ENCODE data around the gene NKD1.

NKD1 gene

DNA sequence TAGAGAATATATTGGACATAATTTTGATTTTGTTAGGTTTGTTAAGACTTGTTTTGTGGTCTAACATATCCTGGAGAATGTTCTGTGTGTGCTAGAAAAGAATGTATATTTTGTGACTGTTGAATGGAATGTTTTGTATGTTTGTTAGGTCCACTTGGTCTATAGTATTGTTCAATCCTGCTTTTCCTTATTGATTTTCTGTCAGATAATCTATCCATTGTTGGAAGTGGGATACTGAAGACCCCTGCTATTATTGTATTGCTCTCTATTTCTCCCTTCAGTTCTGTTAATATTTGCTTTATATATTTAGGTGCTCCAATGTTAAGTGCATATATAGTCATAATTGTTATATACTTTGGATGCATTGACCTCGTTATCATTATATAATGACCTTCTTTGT lies 33.0 kb upstream of the NKD1 start:
- Histone ChIP-seq H3K4me3 (ENCODE audit: low read length) (no peak overlapping the region), H2AFZ (ENCODE audit: low read length) (no peak overlapping the region), H3K27me3 (replicated peaks; ENCODE audit: insufficient read depth, low read length) (no peaks in the 10 kb centered on the region), H4K20me1 (ENCODE audit: insufficient read depth, low read length) (no peaks in the 10 kb centered on the region), H3F3A (ENCODE audit: insufficient read depth, low read length) (no peaks in the 10 kb centered on the region), H3K9me2 (replicated peaks; ENCODE audit: insufficient read depth, low read length) (no peaks in the 10 kb centered on the region), H3K79me2 (ENCODE audit: low read length) (no peaks in the 10 kb centered on the region), H3K27ac (ENCODE audit: low read length) (no peak overlapping the region), H3K9ac (ENCODE audit: low read length) (no peak overlapping the region), H3K4me2 (ENCODE audit: low read depth, low read length) (no peak overlapping the region), H3K4me1 (ENCODE audit: low read length) (no peaks in the 10 kb centered on the region), H3K36me3 (replicated peaks; ENCODE audit: insufficient read depth, low read length) (no peaks in the 10 kb centered on the region), H3K9me3 (replicated peaks; ENCODE audit: insufficient read depth, low read length) (no peaks in the 10 kb centered on the region)
- no peak for DNase-seq
- TF ChIP-seq CTCF (IDR thresholded peaks at IDR 0.05; ENCODE audit: low read length) = no peak
- no peak for TF ChIP-seq EZH2phosphoT487 (IDR thresholded peaks at IDR 0.05; ENCODE audit: low read length)
- no peak for TF ChIP-seq EZH2 (optimal IDR thresholded peaks at IDR 0.05; ENCODE audit: low read depth, low read length)

DNA sequence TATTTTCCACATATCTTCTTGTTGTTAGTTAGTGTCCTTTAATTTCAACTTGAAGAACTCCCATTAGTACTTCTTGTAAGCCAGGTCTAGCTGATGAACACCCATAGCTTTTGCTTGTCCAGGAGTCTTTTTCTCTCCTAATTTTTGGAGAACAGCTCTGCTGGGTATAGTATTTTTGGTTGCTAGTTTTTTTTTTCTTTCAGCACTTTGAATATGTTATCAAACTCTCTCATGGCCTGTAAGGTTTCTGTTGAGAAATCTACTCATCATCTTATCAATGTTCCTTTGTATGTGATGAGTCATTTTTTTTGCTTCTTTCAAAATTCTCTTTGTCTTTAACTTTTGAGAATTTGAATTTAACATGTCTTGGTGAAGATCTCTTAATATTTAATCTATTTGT lies 31.8 kb upstream of the NKD1 start:
- Histone ChIP-seq H3K9me2 (replicated peaks; ENCODE audit: insufficient read depth, low read length) (no peaks in the 10 kb centered on the region), H3K36me3 (replicated peaks; ENCODE audit: insufficient read depth, low read length) (no peaks in the 10 kb centered on the region), H2AFZ (ENCODE audit: low read length) (no peak overlapping the region), H3K27me3 (replicated peaks; ENCODE audit: insufficient read depth, low read length) (no peaks in the 10 kb centered on the region), H3F3A (ENCODE audit: insufficient read depth, low read length) (no peaks in the 10 kb centered on the region), H3K4me1 (ENCODE audit: low read length) (no peaks in the 10 kb centered on the region), H3K9me3 (replicated peaks; ENCODE audit: insufficient read depth, low read length) (no peaks in the 10 kb centered on the region), H3K9ac (ENCODE audit: low read length) (no peak overlapping the region), H3K79me2 (ENCODE audit: low read length) (no peaks in the 10 kb centered on the region), H4K20me1 (ENCODE audit: insufficient read depth, low read length) (no peaks in the 10 kb centered on the region), H3K4me2 (ENCODE audit: low read depth, low read length) (no peak overlapping the region), H3K27ac (ENCODE audit: low read length) (no peak overlapping the region), H3K4me3 (ENCODE audit: low read length) (no peak overlapping the region)
- TF ChIP-seq CTCF (IDR thresholded peaks at IDR 0.05; ENCODE audit: low read length) (no peak), EZH2 (optimal IDR thresholded peaks at IDR 0.05; ENCODE audit: low read depth, low read length) (no peak), EZH2phosphoT487 (IDR thresholded peaks at IDR 0.05; ENCODE audit: low read length) (no peak)
- no peak for DNase-seq

- Histone ChIP-seq H3K4me2 (ENCODE audit: low read depth, low read length) (no peak overlapping the region), H2AFZ (ENCODE audit: low read length) (no peak overlapping the region), H3K36me3 (replicated peaks; ENCODE audit: insufficient read depth, low read length) (no peaks in the 10 kb centered on the region), H4K20me1 (ENCODE audit: insufficient read depth, low read length) (no peaks in the 10 kb centered on the region), H3K9ac (ENCODE audit: low read length) (no peak overlapping the region), H3K79me2 (ENCODE audit: low read length) (no peaks in the 10 kb centered on the region), H3K27me3 (replicated peaks; ENCODE audit: insufficient read depth, low read length) (no peaks in the 10 kb centered on the region), H3K27ac (ENCODE audit: low read length) (no peak overlapping the region), H3F3A (ENCODE audit: insufficient read depth, low read length) (no peaks in the 10 kb centered on the region), H3K9me3 (replicated peaks; ENCODE audit: insufficient read depth, low read length) (no peaks in the 10 kb centered on the region), H3K9me2 (replicated peaks; ENCODE audit: insufficient read depth, low read length) (no peaks in the 10 kb centered on the region), H3K4me1 (ENCODE audit: low read length) (no peaks in the 10 kb centered on the region), H3K4me3 (ENCODE audit: low read length) (no peak overlapping the region)
- no peak for DNase-seq
- no peak for TF ChIP-seq EZH2 (optimal IDR thresholded peaks at IDR 0.05; ENCODE audit: low read depth, low read length)
- TF ChIP-seq EZH2phosphoT487 (IDR thresholded peaks at IDR 0.05; ENCODE audit: low read length) = no peak
- TF ChIP-seq CTCF (IDR thresholded peaks at IDR 0.05; ENCODE audit: low read length) = no peak
Measured at GRCh38 chr16:50516890-50517289, 31.3 kb upstream of the NKD1 start.

Measured in MM.1S (cell line).